SH-SY5Y (cell line): ENCODE data around the gene COL25A1.

Experiments used
- GATA2 ChIP-seq: IDR thresholded peaks from 2 replicates; pipeline ENCODE4 v1.6.1; 2011; ENCODE audit warnings: mild to moderate bottlenecking, low read depth, low read length
- GATA3 ChIP-seq: IDR thresholded peaks from 2 replicates; pipeline ENCODE4 v1.6.1; 2011; ENCODE audit warnings: low read depth, mild to moderate bottlenecking, low read length, moderate library complexity

DNA sequence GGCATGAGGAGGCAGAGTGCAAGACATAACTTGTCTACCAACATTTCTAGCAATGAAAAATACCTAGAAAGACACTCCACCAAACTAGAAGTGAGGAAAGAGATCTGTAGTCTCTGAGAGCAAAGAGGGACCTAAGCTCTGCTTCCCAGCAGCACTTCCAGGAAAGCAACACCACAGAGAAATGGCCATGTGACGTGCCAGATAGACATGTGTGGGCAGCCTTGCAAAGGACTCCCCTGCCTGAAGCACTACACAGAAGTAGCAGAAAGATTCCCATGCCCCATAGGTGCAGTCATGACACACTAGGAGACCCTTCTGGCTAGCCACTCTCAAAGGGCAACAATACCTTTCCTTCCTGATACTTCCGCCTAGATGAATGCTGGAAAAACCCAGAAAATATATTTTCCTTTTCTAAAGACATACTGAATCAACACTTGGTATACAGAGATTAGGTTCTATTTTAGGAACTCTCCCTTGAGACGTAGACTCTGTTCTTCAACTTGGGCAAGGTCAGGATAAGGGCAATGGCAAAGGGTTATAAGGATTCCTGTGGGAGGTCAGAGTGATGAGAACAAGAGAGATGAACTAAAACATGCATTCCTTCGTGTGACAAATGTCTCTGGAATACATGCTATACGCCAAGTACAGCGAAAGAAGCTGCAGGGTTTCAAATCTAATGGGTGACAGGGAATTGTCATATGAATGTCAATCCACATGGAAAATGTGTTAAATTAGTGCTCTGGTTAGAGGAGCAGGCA is 352.1 kb downstream of the COL25A1 start:
- TF ChIP-seq GATA2: no peak
- no peak for TF ChIP-seq GATA3
